Stomach (tissue), 9 donors: Measurements from ENCODE around the gene RAB40B. TPM values are rescaled to one million over a fixed set of nuclear protein-coding genes. Genes with fewer than 3 reads are reported as not detected.

ENCODE experiments used
- DNase-seq, 2 donors: peaks; one replicate each; pipeline versions ENCODE4 v3.0.0 to v3.0.0-alpha.2; 2013 to 2019
- H3K27ac ChIP-seq, 5 donors: fragments of 200-600 bp in 4 of 5; sonication (generic) in 4 of 5; one replicate each; pipeline ENCODE4 v1.5.1; 2013 to 2019; ENCODE audit warnings: mild to moderate bottlenecking in 1 of 5, moderate library complexity in 1 of 5
- H3K27me3 ChIP-seq, 3 donors: fragments of 200-600 bp; sonication (generic); one replicate each; pipeline ENCODE4 v1.5.1; 2017 to 2019; ENCODE audit warnings: mixed run types in 1 of 3
- H3K36me3 ChIP-seq, 4 donors: fragments of 200-600 bp; sonication (generic); 1 replicate in 3 of 4; 2 replicates in 1 of 4; pipeline ENCODE4 v1.5.1; 2016 to 2019
- H3K4me1 ChIP-seq, 4 donors: fragments of 200-600 bp; sonication (generic); one replicate each; pipeline ENCODE4 v1.5.1; 2016 to 2019
- H3K4me3 ChIP-seq, 4 donors: fragments of 200-600 bp; sonication (generic) in 3 of 4; one replicate each; pipeline ENCODE4 v1.5.1; 2016 to 2019; ENCODE audit warnings: mild to moderate bottlenecking in 1 of 4
- H3K9me3 ChIP-seq, 4 donors: fragments of 200-600 bp; sonication (generic); one replicate each; pipeline ENCODE4 v1.5.1; 2016 to 2019
- CTCF ChIP-seq, 7 experiments: fragments of 450-650 bp in 4 of 7; fragments of 200-600 bp in 3 of 7; sonication (generic) in 3 of 7; IDR thresholded peaks; one replicate each; pipeline ENCODE4 v1.5.1; 2016 to 2019; ENCODE audit warnings: antibody characterized with exemption in 7 of 7, control low read depth in 2 of 7, mild to moderate bottlenecking in 1 of 7
- EP300 ChIP-seq: sonication (generic); formaldehyde crosslinking; IDR thresholded peaks from one replicate; pipeline ENCODE4 v1.6.1; 2017; ENCODE audit warnings: antibody characterized with exemption
- POLR2A ChIP-seq, 4 donors: fragments of 450-650 bp; IDR thresholded peaks; one replicate each; pipeline ENCODE4 v1.6.1; 2016; ENCODE audit warnings: antibody characterized with exemption in 4 of 4, control low read depth in 2 of 4, mild to moderate bottlenecking in 1 of 4, moderate library complexity in 1 of 4
- POLR2AphosphoS5 ChIP-seq, 3 donors: sonication (generic); formaldehyde crosslinking; IDR thresholded peaks; one replicate each; pipeline ENCODE4 v1.6.1; 2016; ENCODE audit warnings: antibody characterized with exemption in 3 of 3
- WGBS, 5 donors: extraction: QIAGEN DNeasy Blood & Tissue Kit in 3 of 5; methylation state at CpG; one replicate each; pipeline versions ENCODE4 v1.1.5 to v1.1.7; 2013 to 2018; 5-methylcytosine and 5-hydroxymethylcytosine counted together
- intact Hi-C: fragments of 100-400 bp; cut with DNase I; formaldehyde crosslinking; loops from one replicate; pipeline ENCODE4 v1.15.1; 2023; ENCODE audit warnings: low total_unique reads
- polyA plus RNA-seq, 3 donors: library from polyadenylated mRNA; stranded (reverse); fragments of 200-250 nt; gene quantifications; one replicate each; pipeline ENCODE4 v1.2.3, GENCODE V29; 2013
- total RNA-seq, 5 donors: library from RNA; depleted of rRNA; stranded (reverse); fragments of >200 nt; gene quantifications; one replicate each; pipeline versions ENCODE4 v1.1.0 to v1.2.3, GENCODE V29; 2014 to 2016
- donor health status: healthy with polysubstance abuse.
- donor health status: Bipolar disorder and iron deficiency.
- donor health status: healthy.

Gene RAB40B
- total and polyA plus RNA-seq, 8 donors, result 7.6 to 133 (median 22.2) TPM

GRCh38 chr17:82683534-82683933, 15.0 kb downstream of the RAB40B start:
- peaks cover 0 to 8% (median 6%) of the 10 kb centered on the region in 4 donors for H3K9me3 ChIP-seq
- H3K36me3 ChIP-seq, result peaks cover 0 to 4% (median 0%) of the 10 kb centered on the region in 4 donors
- peak overlapping the region; percentile 61 to 89 (median 83) for H3K27ac ChIP-seq
- H3K4me3 ChIP-seq, result no peak overlapping the region
- peaks cover 17 to 43% (median 32%) of the 10 kb centered on the region in 4 donors for H3K4me1 ChIP-seq
- H3K27me3 ChIP-seq, result no peaks in the 10 kb centered on the region
- DNase-seq, result no peak
- 80 to 97% (median 87%) methylated on average over 1 of the region's 1 CpG for whole genome bisulfite sequencing, 5 donors
- TF ChIP-seq POLR2AphosphoS5 (IDR thresholded peaks at IDR 0.05), result no peak
- TF ChIP-seq CTCF (IDR thresholded peaks at IDR 0.05), result no peak
- TF ChIP-seq EP300, result no peak
- no peak for TF ChIP-seq POLR2A (IDR thresholded peaks at IDR 0.05)
- intact Hi-C loops, result no loop called here

GRCh38 chr17:82681547-82681946, 17.0 kb downstream of the RAB40B start:
- intact Hi-C loops, result no loop called here
- 91 to 99% (median 96%) methylated on average over 3 of the region's 3 CpGs for WGBS, 5 donors
- no peak overlapping the region for H3K4me3 ChIP-seq
- H3K4me1 ChIP-seq, result peaks cover 7 to 31% (median 17%) of the 10 kb centered on the region in 4 donors
- no peak overlapping the region for H3K27ac ChIP-seq
- DNase-seq, result no peak
- H3K36me3 ChIP-seq, result peaks cover 0 to 4% (median 0%) of the 10 kb centered on the region in 4 donors
- H3K27me3 ChIP-seq, result no peaks in the 10 kb centered on the region
- no peak for TF ChIP-seq CTCF (IDR thresholded peaks at IDR 0.05)
- peaks cover 0 to 8% (median 6%) of the 10 kb centered on the region in 4 donors for H3K9me3 ChIP-seq

- 55 to 70% (median 62%) methylated on average over 18 to 28 of the region's 28 CpGs for WGBS, 5 donors
- Histone ChIP-seq H3K36me3 (peaks cover 0 to 4% (median 1%) of the 10 kb centered on the region in 4 donors), H3K4me1 (peaks cover 6 to 17% (median 15%) of the 10 kb centered on the region in 4 donors), H3K9me3 (peaks cover 0 to 8% (median 6%) of the 10 kb centered on the region in 4 donors), H3K27ac (peak overlapping the region; percentile 31 to 75 (median 39)), H3K4me3 (no peak overlapping the region), H3K27me3 (no peaks in the 10 kb centered on the region)
- TF ChIP-seq EP300 (no peak), CTCF (IDR thresholded peaks at IDR 0.05) (peak in 2 of 7 experiments; percentile 20 to 37)
- peak; percentile 66 to 71 for DNase-seq
- intact Hi-C loops, result no loop called here
Observed at GRCh38 chr17:82679586-82680465, 18.7 kb downstream of the RAB40B start.

GRCh38 chr17:82678265-82678891, 20.1 kb downstream of the RAB40B start:
- 40 to 71% (median 58%) methylated on average over 14 of the region's 14 CpGs for WGBS, 5 donors
- TF ChIP-seq EP300 (no peak), POLR2A (IDR thresholded peaks at IDR 0.05) (no peak), POLR2AphosphoS5 (IDR thresholded peaks at IDR 0.05) (no peak), CTCF (IDR thresholded peaks at IDR 0.05) (no peak)
- Histone ChIP-seq H3K9me3 (peaks cover 0 to 8% (median 6%) of the 10 kb centered on the region in 4 donors), H3K36me3 (peaks cover 0 to 3% (median 0%) of the 10 kb centered on the region in 4 donors), H3K27ac (peak overlapping the region in 4 of 5 donors; percentile 1 to 64 (median 23)), H3K4me3 (no peak overlapping the region), H3K4me1 (peaks cover 6 to 17% (median 14%) of the 10 kb centered on the region in 4 donors), H3K27me3 (no peaks in the 10 kb centered on the region)
- intact Hi-C loops, result no loop called here
- no peak for DNase-seq
